WTC11 (cell line): ENCODE measurements around the gene TET1. TPM values are rescaled to one million over a fixed set of nuclear protein-coding genes. Genes with fewer than 3 reads are reported as not detected.

Experiments
- ATAC-seq: fragments of 200-7000 bp; cut with Tn5 transposase; 2 replicates; pipeline ENCODE4 v1.10.0; 2021; ENCODE audit warnings: mild to moderate bottlenecking, moderate library complexity
- CTCF ChIA-PET: fragments of 300-600 bp; sonication (Branson Sonifier 250); formaldehyde crosslinking; loops from one replicate; lab custom pipeline; 2021; ENCODE audit warnings: antibody characterized with exemption; lab: Charles Lee
- POLR2A ChIA-PET: fragments of 350-600 bp; sonication (Branson Sonifier 250); formaldehyde crosslinking; loops from one replicate; lab custom pipeline; 2021; ENCODE audit warnings: antibody characterized with exemption; lab: Charles Lee
- DNase-seq: peaks from one replicate; pipeline ENCODE4 v3.0.0; 2021; ENCODE audit warnings: low spot score
- H3K27ac Mint-ChIP-seq: 2 replicates; pipeline ENCODE4 v1.8.0; 2021; ENCODE audit warnings: mixed read lengths
- H3K27me3 Mint-ChIP-seq: 2 replicates; pipeline ENCODE4 v1.8.0; 2021; ENCODE audit warnings: low read depth, mild to moderate bottlenecking, moderate library complexity, mixed read lengths
- H3K36me3 Mint-ChIP-seq: 2 replicates; pipeline ENCODE4 v1.8.0; 2021; ENCODE audit warnings: mixed read lengths
- H3K4me1 Mint-ChIP-seq: 2 replicates; pipeline ENCODE4 v1.8.0; 2022; ENCODE audit warnings: mixed read lengths
- H3K4me3 Mint-ChIP-seq: 2 replicates; pipeline ENCODE4 v1.8.0; 2021; ENCODE audit warnings: mild to moderate bottlenecking, moderate library complexity, mixed read lengths
- H3K9me3 Mint-ChIP-seq: 2 replicates; pipeline ENCODE4 v1.8.0; 2021; ENCODE audit warnings: mixed read lengths
- CREM ChIP-seq: sonication (generic); formaldehyde crosslinking; IDR thresholded peaks from 2 replicates; pipeline ENCODE4 v1.8.1; 2022; ENCODE audit warnings: mild to moderate bottlenecking, missing genetic modification reagents, moderate library complexity
- OVOL2 ChIP-seq: fragments of 250-450 bp; sonication (Bioruptor Pico); IDR thresholded peaks from 2 replicates; pipeline ENCODE4 v1.9.0; 2021; ENCODE audit warnings: mild to moderate bottlenecking, borderline replicate concordance
- total RNA-seq: library from RNA; stranded (reverse); gene quantifications from 3 replicates; pipeline ENCODE4 v1.2.3, GENCODE V29; 2021
- TF ChIP-seq, protein P1 (sequence below): sonication (generic); formaldehyde crosslinking; IDR thresholded peaks from 2 replicates; pipeline ENCODE4 v1.8.0; 2022; ENCODE audit warnings: missing genetic modification reagents
- TF ChIP-seq, protein P2 (sequence below): sonication (generic); formaldehyde crosslinking; IDR thresholded peaks from 2 replicates; pipeline ENCODE4 v1.8.1; 2022; ENCODE audit warnings: low read depth, missing genetic modification reagents, borderline replicate concordance
- TF ChIP-seq, protein P3 (sequence below): sonication (generic); formaldehyde crosslinking; IDR thresholded peaks from 2 replicates; pipeline ENCODE4 v1.8.0; 2023; ENCODE audit warnings: missing genetic modification reagents, mild to moderate bottlenecking, borderline replicate concordance
- TF ChIP-seq, protein P4 (sequence below): fragments of 250-450 bp; sonication (Bioruptor Pico); IDR thresholded peaks from 2 replicates; pipeline ENCODE4 v1.9.0; 2021; ENCODE audit warnings: moderate library complexity, mild to moderate bottlenecking, inconsistent platforms, borderline replicate concordance
- TF ChIP-seq, protein P5 (sequence below): sonication (generic); formaldehyde crosslinking; IDR thresholded peaks from 2 replicates; pipeline ENCODE4 v1.8.1; 2023; ENCODE audit warnings: mild to moderate bottlenecking, missing genetic modification reagents

Gene TET1
- total RNA-seq, 1 experiment from 2014 or later = 71.4 TPM

DNA sequence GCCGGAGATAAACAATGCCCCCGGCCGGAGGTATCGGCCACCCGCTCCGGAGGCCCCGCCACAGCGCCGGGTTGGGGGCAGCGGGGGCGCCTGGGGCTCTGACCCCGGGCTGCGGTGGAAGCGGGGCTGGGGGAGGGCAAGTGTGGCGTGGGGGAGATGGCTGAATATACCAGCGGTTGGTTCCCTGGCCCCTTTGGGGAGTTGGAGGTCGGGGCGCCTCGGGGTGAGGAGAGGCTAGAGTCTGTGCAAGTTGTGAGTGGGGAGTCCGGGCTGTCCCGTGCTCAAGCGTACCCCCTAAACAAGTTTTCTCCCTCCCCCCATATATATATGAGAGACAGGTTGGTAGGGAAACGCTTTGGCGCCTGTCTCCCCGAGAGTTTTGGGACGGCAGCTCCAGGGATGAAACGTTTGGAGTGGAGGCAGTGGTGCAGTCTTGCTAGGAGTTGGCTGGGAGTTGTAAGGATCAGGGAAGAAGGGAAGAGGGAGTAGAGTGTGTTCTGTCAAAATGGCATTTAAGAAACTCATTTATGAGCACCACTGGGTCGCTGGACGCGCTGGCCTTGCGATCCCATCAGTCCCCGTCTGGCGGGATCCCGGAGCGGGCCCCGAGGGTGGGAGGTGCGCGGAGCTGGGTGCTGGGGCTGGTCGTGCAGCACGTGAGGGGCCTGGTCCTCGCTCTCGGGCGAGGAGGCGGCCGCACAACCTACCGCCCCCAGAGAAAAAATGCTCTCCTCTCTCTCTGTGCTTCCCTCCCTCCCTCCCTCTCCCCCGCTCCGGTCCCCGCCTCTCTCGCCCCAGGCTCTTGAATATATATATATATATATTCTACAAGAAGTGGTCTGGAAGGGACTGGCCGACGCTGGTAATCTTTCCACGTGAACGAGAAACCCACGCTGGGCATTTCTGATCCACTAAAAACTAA, 1.1 kb downstream of the TET1 start (continued):
- TF ChIP-seq, protein P1, sequence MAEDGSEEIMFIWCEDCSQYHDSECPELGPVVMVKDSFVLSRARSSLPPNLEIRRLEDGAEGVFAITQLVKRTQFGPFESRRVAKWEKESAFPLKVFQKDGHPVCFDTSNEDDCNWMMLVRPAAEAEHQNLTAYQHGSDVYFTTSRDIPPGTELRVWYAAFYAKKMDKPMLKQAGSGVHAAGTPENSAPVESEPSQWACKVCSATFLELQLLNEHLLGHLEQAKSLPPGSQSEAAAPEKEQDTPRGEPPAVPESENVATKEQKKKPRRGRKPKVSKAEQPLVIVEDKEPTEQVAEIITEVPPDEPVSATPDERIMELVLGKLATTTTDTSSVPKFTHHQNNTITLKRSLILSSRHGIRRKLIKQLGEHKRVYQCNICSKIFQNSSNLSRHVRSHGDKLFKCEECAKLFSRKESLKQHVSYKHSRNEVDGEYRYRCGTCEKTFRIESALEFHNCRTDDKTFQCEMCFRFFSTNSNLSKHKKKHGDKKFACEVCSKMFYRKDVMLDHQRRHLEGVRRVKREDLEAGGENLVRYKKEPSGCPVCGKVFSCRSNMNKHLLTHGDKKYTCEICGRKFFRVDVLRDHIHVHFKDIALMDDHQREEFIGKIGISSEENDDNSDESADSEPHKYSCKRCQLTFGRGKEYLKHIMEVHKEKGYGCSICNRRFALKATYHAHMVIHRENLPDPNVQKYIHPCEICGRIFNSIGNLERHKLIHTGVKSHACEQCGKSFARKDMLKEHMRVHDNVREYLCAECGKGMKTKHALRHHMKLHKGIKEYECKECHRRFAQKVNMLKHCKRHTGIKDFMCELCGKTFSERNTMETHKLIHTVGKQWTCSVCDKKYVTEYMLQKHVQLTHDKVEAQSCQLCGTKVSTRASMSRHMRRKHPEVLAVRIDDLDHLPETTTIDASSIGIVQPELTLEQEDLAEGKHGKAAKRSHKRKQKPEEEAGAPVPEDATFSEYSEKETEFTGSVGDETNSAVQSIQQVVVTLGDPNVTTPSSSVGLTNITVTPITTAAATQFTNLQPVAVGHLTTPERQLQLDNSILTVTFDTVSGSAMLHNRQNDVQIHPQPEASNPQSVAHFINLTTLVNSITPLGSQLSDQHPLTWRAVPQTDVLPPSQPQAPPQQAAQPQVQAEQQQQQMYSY (CRISPR knock-in tag) = peak; percentile 28; the same call in 1 of the 2 replicates
- TF ChIP-seq, protein P2, sequence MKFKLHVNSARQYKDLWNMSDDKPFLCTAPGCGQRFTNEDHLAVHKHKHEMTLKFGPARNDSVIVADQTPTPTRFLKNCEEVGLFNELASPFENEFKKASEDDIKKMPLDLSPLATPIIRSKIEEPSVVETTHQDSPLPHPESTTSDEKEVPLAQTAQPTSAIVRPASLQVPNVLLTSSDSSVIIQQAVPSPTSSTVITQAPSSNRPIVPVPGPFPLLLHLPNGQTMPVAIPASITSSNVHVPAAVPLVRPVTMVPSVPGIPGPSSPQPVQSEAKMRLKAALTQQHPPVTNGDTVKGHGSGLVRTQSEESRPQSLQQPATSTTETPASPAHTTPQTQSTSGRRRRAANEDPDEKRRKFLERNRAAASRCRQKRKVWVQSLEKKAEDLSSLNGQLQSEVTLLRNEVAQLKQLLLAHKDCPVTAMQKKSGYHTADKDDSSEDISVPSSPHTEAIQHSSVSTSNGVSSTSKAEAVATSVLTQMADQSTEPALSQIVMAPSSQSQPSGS (CRISPR knock-in tag) = no peak
- TF ChIP-seq, protein P3, sequence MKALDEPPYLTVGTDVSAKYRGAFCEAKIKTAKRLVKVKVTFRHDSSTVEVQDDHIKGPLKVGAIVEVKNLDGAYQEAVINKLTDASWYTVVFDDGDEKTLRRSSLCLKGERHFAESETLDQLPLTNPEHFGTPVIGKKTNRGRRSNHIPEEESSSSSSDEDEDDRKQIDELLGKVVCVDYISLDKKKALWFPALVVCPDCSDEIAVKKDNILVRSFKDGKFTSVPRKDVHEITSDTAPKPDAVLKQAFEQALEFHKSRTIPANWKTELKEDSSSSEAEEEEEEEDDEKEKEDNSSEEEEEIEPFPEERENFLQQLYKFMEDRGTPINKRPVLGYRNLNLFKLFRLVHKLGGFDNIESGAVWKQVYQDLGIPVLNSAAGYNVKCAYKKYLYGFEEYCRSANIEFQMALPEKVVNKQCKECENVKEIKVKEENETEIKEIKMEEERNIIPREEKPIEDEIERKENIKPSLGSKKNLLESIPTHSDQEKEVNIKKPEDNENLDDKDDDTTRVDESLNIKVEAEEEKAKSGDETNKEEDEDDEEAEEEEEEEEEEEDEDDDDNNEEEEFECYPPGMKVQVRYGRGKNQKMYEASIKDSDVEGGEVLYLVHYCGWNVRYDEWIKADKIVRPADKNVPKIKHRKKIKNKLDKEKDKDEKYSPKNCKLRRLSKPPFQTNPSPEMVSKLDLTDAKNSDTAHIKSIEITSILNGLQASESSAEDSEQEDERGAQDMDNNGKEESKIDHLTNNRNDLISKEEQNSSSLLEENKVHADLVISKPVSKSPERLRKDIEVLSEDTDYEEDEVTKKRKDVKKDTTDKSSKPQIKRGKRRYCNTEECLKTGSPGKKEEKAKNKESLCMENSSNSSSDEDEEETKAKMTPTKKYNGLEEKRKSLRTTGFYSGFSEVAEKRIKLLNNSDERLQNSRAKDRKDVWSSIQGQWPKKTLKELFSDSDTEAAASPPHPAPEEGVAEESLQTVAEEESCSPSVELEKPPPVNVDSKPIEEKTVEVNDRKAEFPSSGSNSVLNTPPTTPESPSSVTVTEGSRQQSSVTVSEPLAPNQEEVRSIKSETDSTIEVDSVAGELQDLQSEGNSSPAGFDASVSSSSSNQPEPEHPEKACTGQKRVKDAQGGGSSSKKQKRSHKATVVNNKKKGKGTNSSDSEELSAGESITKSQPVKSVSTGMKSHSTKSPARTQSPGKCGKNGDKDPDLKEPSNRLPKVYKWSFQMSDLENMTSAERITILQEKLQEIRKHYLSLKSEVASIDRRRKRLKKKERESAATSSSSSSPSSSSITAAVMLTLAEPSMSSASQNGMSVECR (CRISPR knock-in tag) = no peak
- TF ChIP-seq, protein P4, sequence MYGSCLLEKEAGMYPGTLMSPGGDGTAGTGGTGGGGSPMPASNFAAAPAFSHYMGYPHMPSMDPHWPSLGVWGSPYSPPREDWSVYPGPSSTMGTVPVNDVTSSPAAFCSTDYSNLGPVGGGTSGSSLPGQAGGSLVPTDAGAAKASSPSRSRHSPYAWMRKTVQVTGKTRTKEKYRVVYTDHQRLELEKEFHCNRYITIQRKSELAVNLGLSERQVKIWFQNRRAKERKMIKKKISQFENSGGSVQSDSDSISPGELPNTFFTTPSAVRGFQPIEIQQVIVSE (CRISPR knock-in tag) = no peak
- 0 out of 2 replicates have a peak, but pooled peaks have one; percentile 17 for TF ChIP-seq CREM (CRISPR knock-in tag)

DNA sequence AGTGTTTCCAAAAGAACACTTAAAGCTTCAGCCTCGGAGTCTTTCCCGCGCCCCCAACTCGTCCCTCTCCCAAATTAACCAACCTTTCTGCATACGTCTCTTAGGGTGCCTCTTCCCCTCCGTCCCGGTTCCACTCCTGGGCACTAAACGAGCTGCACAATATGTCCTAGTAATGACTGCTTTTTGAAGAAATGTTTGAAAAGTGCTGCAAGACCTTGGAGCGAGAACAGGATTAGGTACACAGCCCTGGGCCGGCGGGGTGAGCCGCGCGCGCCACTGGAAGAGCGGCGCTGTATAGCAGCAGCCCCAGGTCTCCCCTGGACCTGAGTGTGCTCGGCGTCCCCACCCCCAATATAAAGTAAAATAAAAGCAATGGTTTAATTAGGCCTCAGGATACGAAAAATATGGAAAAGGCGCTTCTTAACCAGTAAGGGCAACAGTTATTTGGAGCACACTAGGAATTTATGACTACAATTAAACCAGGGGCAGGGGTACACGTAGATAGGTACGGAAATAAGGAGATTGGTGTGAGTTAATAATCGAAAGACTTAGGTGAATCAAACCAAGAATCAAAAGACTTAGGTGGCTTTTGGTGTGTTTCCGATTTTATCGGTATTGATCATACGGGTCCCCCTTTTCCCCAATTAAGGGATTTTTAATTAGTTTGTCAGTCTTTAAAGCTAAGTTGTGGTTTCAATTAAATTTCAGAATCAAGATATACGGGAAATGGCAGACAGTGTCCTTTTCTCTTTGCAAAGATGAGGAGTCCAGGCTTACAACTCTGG, 1.9 kb downstream of the TET1 start:
- peak; percentile 41 for DNase-seq
- Mint-ChIP-seq H3K9me3 (no peaks in the 10 kb centered on the region), H3K4me1 (peaks cover 51% of the 10 kb centered on the region), H3K4me3 (peak overlapping the region; percentile 98), H3K27ac (peak overlapping the region; percentile 97), H3K27me3 (no peaks in the 10 kb centered on the region; the same call in 1 of the 2 replicates), H3K36me3 (peaks cover 11% of the 10 kb centered on the region)
- ChIA-PET CTCF (interaction anchor here (2.4 kb wide), 1 partner anchor 11 kb away, joined by 16 read pairs; no protein-coding TSS in a partner anchor), POLR2A (interaction anchor here (4.9 kb wide), 1 partner anchor 38 kb away, joined by 61 read pairs; no protein-coding TSS in a partner anchor)
- TF ChIP-seq, protein P5, sequence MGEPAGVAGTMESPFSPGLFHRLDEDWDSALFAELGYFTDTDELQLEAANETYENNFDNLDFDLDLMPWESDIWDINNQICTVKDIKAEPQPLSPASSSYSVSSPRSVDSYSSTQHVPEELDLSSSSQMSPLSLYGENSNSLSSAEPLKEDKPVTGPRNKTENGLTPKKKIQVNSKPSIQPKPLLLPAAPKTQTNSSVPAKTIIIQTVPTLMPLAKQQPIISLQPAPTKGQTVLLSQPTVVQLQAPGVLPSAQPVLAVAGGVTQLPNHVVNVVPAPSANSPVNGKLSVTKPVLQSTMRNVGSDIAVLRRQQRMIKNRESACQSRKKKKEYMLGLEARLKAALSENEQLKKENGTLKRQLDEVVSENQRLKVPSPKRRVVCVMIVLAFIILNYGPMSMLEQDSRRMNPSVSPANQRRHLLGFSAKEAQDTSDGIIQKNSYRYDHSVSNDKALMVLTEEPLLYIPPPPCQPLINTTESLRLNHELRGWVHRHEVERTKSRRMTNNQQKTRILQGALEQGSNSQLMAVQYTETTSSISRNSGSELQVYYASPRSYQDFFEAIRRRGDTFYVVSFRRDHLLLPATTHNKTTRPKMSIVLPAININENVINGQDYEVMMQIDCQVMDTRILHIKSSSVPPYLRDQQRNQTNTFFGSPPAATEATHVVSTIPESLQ (CRISPR knock-in tag) = no peak
- TF ChIP-seq, protein P1 (CRISPR knock-in tag) = peak; percentile 24; the same call in 1 of the 2 replicates
- no peak for TF ChIP-seq OVOL2
- peak; percentile 31 for ATAC-seq
